GM18511 (cell line): Measurements from ENCODE around the gene HDAC4.
A peak's percentile ranks its signal among the peaks of the same experiment; 100 is the strongest.

Source experiments
- ATAC-seq: cut with Tn5 transposase; IDR thresholded peaks from one replicate; pipeline ENCODE4 v1.9.1; 2021; ENCODE audit warnings: mild to moderate bottlenecking, moderate library complexity; ENCODE audit not compliant: unreplicated experiment

Gene HDAC4

DNA sequence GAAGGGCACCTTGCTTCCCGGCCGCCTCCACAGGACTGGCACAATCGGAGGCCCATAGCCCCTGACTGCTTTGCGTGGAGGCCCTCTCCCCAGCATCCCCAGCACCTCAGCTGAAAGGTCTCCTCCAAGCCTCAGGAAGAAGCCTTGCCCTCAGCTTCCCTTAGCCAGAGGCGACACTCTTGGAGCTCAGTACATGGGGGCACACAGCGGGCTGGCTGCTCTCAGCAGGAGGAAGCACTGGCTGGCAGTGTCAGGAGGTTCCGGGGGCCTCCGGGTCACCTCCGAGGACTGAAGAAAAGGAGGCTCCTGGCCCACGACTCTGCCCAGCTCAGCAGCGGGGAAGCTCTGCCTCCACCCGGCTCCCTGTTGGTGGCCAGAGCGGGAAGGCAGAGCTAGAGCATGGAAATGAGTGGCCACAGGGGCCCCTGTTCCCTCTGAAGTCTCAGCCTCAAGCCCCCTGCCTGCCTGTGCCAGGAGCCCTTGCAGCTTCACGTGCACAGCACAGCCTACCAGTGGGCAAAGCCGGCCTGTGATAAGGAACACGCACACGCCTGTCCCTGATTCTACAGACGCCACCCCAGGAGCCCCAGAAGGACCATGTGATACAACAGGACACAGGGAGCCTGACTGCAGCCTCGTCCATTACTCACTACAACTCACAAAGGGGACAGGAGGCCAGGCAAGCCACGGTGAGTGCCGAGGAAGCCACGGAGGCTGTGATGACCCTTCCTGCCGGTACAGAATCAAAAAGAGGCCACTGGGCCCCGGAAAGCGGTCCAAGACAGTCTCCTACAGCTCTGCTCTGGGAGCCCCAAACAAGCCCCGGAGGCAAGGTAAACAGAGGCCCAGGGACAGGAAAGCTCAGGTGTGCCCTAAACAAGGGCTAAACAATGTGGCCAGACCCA lies 15.5 kb downstream of the HDAC4 start:
- no peak for ATAC-seq

DNA sequence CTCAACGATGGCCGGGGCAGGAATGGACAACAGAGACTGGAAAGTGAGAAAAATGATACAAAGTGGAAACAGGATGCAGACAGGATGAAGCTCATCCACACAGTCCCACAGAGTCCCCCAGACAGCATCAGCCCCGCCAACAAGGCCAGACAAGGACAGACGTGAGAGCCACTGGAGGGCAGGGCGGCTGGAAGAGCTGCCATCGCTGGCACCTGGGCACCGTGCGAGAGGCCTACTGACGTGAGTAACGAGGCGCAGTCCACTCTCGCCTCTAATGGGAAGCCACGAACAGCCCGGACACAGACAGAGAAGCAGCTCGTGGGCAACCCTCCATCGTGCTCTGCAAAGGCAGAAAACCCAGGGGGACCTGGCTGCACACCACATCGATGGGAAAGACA lies 17.1 kb downstream of the HDAC4 start:
- no peak for ATAC-seq

DNA sequence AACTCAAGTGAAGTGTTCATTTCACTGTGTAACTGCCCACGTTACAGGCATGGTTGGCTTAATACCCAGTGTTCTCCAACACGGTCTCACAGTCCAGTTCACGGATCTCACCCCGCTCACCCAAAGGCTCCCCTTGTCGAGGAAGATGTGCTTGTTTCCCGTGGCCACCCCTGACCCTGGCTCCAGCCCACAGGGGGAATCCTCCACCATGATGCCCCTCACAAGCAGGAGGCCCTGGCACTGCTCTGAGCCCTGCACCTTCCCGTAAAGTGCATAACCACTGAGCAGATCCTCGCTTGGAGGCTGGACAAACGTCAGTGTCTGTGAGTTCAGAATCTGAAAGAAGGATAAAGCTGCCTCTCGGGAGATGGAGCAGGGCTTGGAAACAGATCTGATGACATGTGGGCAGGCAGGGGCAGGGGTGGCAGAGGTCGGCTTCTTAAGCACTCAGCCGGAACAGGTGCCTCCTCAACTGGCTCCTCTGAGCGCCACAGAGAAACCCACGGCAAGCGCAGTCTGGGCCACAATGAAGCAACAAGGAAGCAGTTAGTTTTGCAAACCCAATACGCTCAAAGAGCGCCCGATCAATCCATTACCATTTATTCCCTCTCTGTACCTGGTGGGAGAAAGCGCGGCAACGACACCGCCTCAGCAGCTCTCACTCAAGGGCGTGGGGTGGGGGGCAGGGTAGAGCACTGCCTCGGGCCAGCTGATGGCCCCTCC lies 17.6 kb downstream of the HDAC4 start:
- no peak for ATAC-seq

DNA sequence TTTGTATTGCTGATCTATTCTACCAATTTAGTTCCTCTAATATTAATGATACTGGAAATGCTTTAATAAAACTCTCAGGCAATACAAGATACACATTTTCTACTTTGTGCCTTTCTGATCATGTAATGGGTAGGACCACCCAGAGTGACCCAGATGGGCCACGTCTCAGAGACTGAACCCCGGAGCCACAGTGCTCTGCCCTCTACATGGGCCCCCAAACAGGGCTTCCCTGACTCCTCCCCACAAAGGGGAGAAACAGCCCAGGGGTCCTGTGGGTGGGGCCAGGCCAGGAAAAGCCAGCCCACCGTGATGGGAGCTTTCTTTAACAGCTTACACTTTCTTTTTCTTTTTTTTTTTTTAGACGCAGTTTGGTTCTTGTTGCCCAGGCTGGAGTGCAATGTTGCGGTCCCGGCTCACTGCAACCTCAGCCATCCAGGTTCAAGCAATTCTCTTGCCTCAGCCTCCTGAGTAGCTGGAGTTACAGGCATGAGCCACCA lies 18.4 kb downstream of the HDAC4 start:
- ATAC-seq, result no peak

DNA sequence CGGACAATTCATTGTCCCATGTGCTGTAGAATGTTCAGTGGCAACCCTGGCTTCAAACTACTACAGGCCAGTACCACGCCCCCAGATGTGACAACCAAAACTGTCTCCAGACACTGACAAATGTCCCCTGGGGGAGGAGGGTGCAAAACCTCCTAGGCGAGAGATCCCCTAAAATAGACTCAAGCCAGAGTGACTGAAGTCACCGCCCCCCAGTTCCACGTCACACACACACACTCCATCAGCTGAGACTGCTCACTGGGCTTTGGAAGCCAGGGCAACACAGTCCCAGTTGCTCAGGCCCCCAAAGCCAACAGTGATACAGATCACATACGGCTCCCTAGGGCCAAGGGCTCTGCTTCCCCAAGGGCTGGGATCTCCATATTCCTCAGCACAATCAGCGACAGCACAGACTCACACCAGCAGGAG lies 19.1 kb downstream of the HDAC4 start:
- ATAC-seq, result peak; percentile 80

DNA sequence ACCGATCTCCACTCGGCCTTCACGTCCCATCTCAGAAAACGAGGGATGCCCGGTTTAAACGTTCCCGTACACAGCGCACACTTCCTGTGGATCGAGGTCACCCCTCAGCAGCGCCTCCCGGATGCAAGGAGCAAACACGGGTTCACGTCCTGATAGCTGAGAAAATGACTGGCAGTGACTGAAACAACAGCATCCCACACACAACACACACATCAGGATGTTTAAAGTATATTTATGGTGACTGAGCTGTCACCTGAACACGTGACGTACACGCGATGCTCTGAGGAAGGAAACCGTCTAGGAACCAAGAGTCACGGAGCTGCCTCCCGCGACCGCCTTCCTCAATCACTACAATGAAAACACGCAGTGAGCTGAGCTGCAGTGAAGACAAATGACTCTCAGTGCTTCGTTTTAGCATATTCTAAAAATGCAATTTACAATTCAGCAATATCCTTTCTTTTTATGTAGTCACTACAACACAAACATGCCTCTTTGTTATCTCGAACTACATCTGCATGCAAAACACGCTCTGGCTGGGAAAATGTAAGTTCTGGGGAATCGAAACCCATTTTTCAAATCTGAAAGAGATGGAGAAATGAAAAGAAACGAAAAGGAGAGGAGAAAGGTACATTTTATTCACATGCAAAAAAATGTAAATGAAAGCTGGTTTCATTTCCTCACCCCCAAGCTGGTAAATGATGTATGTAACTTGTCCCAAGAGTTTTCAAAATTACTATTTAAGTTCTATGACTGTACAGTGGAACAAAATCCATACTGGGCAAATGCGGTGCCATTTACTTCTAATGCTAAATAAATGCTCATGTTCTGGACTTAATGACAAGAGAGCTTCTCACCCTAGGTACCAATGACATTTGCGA lies 19.8 kb downstream of the HDAC4 start:
- ATAC-seq, result peak; percentile 58

DNA sequence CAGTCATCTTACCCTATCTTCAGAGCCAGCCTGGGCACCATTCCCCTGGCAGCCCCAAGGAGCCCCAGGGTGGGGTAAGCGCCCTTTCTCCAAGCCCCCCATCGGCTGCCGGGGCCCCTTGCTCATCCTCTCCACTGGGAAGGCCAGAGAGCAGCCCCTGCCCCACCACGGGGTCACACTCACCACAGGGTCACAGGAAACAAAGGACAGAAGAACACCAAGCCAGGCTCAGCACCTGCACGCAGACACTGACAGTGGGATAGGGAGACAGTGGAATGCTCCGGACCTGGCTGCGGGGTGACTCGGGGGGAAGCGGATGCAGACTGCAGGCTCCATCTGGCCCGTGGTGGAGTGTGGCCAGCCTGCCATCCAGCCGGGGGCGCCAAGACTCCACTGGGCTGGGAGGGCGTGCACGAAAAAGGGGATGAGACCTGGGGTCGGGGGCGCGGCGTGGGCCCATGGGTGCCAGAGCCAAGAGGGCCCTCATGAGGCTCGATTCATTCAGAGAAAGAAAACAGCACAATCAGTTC lies 21.1 kb downstream of the HDAC4 start:
- ATAC-seq, result no peak

DNA sequence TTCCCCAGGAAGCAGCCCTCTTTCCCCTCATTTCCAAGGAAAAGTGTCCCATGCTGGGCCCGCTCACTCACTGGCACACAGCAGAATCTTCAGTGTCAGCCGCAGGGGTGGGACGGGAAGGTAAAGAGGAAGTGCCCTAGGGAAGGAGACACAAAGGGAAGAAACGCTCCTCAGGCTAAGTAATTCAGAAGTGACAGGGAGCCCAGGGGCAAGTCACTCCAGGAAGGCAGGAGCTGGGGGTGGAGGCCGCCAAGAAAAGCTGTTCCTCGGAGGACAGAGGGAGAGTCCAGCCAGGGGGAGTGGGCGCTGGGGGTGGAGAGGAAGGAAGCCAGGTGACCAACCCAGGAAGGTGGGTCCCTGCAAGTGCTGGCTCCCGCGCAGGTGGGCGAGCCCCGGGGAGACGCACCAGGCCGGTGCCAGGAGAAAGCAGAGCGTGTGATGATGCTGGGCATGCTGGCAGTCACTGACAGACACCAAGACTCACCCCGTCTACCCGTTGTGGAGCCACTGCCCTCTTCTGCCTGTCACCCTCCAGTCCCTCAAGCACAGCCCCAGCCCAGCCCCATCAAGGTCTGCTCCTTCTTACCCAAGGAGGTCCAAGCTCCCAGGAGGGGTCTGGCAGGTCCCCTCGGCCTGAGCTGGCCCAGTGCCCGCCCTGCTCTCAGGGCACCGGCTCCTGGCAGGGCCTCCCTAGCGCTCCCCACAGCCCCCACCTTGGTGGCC lies 21.7 kb downstream of the HDAC4 start:
- no peak for ATAC-seq

DNA sequence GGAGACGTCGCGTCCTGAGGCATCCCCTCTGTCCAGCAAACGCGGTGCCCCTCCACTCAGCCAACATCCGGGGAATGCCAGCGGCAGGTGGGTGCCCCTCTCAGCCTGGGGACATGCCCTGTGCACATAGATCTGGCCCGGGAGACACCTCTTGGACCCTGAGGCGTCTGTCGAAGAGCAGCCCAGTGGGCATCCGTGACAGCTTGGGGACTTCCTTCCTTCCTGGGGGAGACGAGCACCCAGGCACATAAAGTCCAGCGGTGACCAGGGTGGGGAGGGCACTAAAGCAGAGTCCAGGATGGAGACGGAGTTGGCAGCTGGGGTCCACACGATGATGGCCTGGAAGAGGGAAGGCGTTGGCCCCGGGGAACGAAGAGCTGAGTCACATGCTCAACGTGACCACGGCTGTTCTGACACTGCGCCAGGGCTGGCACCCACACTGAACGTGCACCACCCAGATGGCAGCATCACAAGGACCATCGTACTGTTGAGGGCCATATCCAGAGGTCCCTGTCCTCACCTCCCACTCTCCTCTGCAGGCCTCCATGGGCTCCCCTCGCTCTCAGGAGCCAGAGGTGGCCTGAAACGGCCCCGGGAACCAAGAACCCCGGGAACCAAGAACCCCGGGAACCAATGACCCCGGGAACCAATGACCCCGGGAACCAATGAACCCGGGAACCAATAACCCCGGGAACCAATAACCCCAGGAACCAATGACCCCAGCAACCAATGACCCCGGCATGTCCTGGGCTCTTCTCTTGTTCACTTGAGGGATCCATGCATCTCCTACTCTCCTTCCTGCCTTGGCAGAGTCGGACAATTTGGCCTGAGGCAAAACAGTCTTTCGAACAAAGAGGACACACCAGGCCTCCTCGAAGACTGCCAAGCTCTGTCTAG lies 22.6 kb downstream of the HDAC4 start:
- no peak for ATAC-seq

DNA sequence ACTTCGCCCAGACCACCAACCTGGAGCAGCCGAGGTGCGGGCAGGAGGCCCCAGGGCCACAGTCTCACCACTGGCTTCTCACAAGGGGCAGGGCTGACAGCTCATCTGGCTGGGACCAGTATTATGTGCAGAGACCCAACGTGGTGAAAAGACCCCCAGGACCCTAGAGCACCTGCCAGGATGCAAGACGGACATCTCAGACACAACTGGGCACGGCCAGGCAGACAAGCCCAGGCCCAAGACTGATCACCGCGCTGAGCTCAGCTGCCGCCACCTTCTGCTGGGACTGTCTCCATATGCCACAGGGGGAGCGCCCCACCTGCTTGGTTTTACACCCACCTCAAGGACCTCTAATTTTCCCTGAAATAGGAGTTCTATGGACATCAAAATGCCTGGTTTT lies 23.2 kb downstream of the HDAC4 start:
- ATAC-seq, result no peak

DNA sequence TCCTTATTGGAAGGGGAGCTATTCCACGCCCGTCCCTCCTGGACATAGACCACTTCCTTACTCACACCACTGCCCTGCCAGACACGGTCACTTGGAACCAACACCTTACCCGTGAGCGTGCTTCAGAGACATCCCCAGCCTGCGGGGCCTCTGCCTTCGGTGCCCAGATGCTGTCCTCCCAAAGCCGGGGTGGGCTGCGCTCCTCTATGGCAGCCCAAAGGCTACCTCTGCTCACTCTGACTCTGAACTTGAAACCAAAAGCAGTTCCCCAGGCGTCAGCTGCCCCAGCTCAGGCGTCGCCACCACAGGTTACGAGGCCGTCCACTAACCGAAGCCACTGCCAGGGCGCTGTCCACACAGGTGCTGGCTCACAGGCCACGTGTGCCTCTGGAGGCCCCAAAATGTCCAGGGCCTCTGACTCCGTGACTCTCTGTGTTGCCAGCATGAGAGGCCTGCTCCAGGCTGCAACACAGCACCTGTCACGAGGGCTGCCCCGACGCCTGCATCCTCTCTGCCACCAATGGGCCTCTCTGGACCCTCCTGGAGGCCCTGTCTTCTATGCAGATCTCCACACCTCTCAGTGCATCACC lies 23.8 kb downstream of the HDAC4 start:
- ATAC-seq, result no peak

DNA sequence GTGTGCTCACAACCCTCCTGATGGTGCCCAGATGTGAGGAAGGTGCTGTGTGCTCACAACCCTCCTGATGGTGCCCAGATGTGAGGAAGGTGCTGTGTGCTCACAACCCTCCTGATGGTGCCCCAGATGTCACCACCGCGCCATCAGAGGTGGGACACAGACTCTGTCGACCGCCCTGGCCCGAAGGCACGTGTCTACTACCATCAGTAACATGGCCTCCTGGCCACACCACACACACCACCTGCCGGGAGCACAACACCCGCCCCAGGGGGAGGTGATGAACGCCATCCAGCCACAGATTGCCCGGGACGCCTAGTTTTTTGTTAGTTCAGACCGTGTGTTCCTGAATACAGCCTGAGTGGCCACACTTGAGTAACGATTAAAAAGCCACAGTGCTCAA lies 24.5 kb downstream of the HDAC4 start:
- no peak for ATAC-seq

DNA sequence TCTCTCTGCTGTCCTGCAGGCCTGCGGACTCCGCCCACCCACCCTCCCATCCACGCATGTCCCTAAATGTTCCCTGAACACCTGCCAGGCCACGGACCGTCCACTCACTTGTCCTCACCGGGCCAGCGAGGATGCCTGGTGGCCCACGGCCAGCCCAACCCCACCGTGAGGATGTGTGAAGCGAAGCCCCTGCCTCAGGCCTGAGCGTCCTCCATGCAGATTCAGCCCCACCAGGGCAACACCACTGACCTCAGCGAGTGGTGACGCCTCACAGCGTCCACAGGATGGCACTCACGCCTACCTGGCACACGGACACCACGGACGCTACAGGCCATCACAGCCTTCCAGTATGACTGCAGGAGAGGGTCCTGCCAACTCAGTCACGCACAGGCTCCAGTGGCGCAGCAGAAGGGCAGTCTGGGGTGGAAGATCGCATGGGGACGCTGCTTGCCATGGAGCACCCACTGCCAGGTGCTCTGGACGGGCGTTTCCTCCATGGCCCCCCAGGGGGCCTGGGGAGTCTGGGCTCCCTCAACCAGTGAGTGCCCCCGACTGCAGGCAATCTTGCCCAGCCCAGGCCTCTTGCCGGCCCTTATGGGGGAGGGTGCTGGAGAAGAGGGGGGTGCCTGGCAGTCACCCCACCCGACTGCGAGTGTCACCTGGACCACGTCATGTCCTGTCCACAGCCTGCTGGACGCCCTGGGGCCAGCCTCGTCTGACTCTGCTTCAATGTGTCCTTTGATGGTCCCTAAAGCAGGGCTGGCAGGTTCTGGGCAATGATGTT lies 25.4 kb downstream of the HDAC4 start:
- no peak for ATAC-seq

DNA sequence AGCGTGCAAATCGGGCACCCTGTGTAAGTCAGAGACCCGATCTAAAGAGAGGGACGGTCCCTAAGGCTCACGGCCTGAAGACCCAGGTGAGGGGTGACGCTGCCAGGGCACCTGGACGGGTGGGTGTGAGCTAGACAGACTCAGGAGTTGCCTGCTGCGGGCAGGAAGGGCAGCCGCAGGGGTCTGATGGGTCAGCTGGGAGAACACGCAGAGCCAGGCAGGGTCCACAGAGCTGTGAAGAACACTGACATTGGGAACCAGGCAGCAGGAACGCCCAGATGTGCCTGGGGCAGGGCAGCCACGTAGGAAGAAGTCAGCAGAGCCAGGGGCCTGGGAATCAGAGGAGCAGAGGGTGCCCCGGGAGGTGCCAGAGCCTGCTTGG lies 25.9 kb downstream of the HDAC4 start:
- no peak for ATAC-seq

DNA sequence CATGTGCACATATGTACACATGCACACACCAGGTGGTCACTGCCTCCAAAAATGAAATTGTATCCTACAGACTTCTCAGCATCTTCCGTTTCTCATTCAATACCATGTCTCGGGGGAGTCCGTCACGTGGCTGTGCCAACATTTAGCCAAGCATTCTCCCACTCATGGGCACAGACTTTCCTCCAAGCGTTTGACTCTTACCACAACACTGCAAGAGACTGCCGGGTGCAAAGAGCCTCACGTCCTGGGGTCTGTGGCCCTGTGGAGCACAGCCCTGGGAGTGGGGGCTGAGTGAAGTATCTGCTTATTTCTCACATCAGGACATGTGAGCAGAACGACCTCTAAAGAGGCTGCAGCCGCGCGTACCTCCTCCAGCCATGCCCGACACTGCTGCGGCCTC lies 28.0 kb downstream of the HDAC4 start:
- no peak for ATAC-seq

DNA sequence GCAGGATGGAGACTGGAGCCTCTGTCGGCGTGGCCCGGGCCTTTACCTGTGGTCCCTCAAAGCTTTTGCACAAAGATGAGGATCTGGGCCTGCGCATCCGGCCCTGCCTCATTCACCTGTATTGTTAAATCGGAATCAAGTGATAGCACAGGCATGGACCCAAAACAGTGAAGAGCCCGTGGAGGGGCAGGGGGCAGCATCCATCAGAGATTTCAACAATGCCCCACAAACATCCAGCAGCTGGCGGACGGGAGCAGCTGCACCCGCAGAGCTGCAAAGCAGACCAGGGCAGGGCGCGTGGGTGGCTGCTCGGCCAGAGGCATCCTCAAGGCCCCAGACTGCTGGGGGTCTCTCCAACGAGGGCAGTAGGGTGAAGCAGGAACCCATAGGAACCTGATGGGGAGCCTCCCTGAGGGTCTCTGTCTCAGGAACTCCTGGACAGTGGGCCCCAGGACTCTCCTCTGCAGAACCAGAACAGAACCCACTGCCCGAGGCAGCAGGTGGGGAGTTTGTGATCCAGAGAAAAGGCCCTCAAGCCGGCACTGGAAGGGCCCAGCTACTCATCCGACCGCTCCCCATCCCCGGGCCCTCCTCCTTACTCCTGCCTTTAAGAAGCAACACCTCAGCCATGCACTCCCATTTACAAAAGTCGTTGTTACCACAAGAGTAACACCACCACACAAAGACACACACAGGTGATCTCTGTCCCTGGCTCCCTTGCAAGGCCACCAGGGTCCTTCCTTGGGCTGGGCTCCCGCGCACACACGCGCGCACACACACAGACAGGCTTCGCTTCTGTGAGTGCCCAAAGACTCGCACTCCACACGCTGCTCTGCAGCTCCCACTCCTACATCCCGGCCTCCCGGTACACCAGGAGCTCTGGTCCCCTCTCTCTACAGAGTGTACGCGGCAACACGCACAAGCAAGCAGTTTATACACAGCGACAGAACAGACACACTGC lies 28.8 kb downstream of the HDAC4 start:
- ATAC-seq, result no peak
